Hypothalamus (tissue), 51 donors: ENCODE measurements around the gene TRIM14.
"Not testable (repeated sequence)": the region's sequence is repeated elsewhere in the genome, so short reads cannot be mapped to it uniquely, and the experiment has no call there.

Experiments used
- DNase-seq, 51 donors: peaks; one replicate each; lab custom pipeline; 2025; lab: John Stamatoyannopoulos, UW

The TRIM14 gene

DNA sequence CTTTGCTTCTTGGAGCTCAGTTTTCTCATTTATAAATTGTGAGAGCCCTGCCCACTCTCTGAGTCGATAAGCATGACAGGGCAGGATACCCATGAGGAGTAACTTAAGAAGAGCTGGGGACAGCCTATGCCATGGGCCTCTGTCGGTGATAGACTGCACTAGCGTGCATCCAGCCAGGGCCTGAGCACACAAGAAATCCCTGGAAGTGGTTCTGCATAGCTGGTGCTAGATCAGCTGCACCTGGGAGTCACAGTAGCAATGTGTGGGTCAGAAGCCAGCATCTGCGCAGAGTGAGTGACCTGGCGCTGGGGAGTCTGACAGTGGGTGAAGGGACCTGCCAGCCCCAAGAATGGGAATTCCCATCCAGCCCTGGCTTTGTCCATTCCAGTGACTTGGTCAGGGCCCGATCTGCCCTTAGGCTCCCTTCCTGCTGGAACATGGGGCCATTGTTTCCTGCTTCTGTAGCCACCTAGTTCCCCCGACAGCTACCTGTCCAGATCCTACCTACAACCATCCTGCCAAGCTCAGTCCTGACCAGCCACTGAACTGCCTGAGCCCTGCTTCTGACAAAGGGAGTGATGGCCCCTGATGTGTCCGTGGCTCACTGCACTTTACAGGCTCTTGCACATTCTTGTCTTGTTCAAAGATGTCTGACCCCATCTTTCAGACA, 98.4 kb downstream of the TRIM14 start:
- DNase-seq = no peak

DNA sequence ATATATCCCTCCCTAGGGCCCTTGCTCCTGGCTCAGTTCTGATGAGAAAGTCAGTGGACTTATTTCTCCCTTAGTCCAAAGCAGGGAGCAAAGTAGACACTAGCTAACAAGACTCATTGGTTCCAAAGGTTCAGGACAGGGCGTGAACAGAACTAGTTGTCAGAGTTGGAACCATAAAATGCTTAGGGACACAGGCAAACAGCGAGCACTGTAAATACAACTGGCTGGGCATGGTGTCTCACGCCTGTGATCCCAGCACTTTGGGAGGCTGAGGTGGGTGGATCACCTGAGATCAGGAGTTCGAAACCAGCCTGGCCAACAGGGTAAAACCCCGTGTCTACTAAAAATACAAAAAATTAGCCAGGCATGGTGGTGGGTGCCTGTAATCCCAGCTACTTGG, 99.2 kb downstream of the TRIM14 start:
- DNase-seq = not testable (repeated sequence)
